Astrocyte (in vitro differentiated cells and primary cell): ENCODE data around the gene IP6K3.

Source experiments
- CTCF ChIP-seq: IDR thresholded peaks from 2 replicates; pipeline ENCODE4 v1.5.1; 2011; ENCODE audit warnings: low read depth, mild to moderate bottlenecking, inconsistent platforms, low read length, moderate library complexity; ENCODE audit not compliant: insufficient read depth
- EZH2 ChIP-seq: IDR thresholded peaks from 2 replicates; pipeline ENCODE4 v1.6.1; 2012; ENCODE audit warnings: mild to moderate bottlenecking, low read length, inconsistent platforms; ENCODE audit not compliant: insufficient read depth

- no peak for TF ChIP-seq CTCF
- no peak for TF ChIP-seq EZH2
These were observed 61.7 kb downstream of the IP6K3 start for GRCh38 chr6:33684983-33685382.
